ENCODE results near the gene BABAM2.

GRCh38 chr2:27866237-27866636, 24.3 kb upstream of the BABAM2 start:
- no peak for TF ChIP-seq CTCF (conservative IDR thresholded peaks at IDR 0.05; ENCODE audit: low read length)
- TF ChIP-seq EZH2phosphoT487 (IDR thresholded peaks at IDR 0.05; ENCODE audit: borderline replicate concordance, low read depth, low read length), result no peak
